ENCODE results near the gene APC. TPM values are rescaled to one million over a fixed set of nuclear protein-coding genes. Genes with fewer than 3 reads are reported as not detected.

APC gene
- total RNA-seq, 3 donors from 2014 or later = 42.7 to 62.8 (median 43.5) TPM

DNA sequence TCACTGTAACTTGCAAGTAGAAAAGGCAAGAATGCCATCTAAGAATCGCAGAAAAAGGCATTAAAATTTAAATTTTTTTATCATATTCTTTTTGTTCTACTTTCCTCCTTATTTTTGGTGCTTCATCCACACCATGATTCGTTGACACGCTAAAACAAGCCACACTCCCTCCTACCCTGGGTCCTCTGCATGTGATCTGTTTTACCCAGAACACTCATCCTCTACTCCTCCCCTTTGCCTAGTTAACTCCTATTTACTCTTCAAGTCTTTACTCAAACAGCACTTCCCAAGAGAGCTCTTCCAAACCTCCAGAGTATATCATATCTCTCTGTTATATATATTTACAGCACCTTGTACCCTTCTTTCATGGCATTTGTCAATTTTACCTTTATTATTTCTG is 62.0 kb downstream of the APC start:
- intact Hi-C loops (cut with DNase I, micrococcal nuclease) = no loop called here
- TF ChIP-seq, protein P1, sequence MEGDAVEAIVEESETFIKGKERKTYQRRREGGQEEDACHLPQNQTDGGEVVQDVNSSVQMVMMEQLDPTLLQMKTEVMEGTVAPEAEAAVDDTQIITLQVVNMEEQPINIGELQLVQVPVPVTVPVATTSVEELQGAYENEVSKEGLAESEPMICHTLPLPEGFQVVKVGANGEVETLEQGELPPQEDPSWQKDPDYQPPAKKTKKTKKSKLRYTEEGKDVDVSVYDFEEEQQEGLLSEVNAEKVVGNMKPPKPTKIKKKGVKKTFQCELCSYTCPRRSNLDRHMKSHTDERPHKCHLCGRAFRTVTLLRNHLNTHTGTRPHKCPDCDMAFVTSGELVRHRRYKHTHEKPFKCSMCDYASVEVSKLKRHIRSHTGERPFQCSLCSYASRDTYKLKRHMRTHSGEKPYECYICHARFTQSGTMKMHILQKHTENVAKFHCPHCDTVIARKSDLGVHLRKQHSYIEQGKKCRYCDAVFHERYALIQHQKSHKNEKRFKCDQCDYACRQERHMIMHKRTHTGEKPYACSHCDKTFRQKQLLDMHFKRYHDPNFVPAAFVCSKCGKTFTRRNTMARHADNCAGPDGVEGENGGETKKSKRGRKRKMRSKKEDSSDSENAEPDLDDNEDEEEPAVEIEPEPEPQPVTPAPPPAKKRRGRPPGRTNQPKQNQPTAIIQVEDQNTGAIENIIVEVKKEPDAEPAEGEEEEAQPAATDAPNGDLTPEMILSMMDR (IDR thresholded peaks at IDR 0.05) = no peak
- Histone ChIP-seq H3K4me3 (no peak overlapping the region), H3K9me3 (no peaks in the 10 kb centered on the region), H3K4me1 (ENCODE audit: low read depth) (peaks cover 7% of the 10 kb centered on the region), H3K36me3 (ENCODE audit: low read depth) (no peaks in the 10 kb centered on the region)
- ATAC-seq (no peak), DNase-seq (no peak)

DNA sequence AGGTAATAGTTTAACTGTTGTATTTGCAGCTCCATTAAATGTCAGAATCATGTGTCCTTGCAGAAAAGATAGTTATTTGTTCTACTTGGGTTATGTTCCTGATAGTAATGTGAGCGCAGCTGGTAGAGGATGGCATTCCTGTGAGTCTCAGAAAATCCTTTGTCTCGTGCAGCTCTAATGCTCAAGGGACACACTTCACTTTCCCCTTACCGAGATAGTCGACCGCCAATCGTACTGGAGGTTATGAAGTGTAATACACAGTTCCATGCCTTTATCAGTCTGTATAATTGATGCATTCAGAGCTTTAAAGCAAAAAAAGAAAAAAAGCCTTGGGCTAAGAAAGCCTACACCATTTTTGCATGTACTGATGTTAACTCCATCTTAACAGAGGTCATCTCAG is 63.2 kb downstream of the APC start:
- no peaks in the 10 kb centered on the region for H3K9me3 ChIP-seq
- DNase-seq (no peak), ATAC-seq (no peak)
- TF ChIP-seq, protein P1 (IDR thresholded peaks at IDR 0.05) = no peak
- H3K36me3 ChIP-seq (ENCODE audit: low read depth) = no peaks in the 10 kb centered on the region
- intact Hi-C loops (cut with DNase I, micrococcal nuclease) = no loop called here
- no peak overlapping the region for H3K4me3 ChIP-seq
- peaks cover 4% of the 10 kb centered on the region for H3K4me1 ChIP-seq (ENCODE audit: low read depth)

DNA sequence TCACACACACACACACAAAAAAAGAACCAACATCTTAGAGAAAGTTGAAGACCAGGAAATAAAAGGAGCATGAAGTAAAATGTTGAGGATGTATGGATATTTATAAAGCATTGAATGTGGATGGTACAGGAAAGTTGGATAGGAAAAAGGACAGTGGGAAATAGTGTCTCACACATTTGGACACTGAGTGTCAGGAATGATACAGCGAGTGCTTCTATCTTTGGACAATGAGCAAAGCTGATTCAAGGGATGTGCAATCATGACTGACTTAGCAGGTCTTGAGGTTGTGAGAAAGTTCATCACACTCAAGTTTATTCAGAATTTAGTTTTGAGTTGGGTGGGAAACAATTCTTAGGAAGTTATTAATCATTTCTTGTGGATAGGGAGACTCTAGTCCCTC is 73.3 kb downstream of the APC start:
- intact Hi-C loops (cut with DNase I, micrococcal nuclease) = no loop called here
- no peaks in the 10 kb centered on the region for H3K9me3 ChIP-seq
- TF ChIP-seq, protein P1 (IDR thresholded peaks at IDR 0.05) = no peak
- no peak for ATAC-seq
- no peak overlapping the region for H3K4me3 ChIP-seq
- no peaks in the 10 kb centered on the region for H3K36me3 ChIP-seq (ENCODE audit: low read depth)
- H3K4me1 ChIP-seq (ENCODE audit: low read depth) = no peaks in the 10 kb centered on the region
- no peak for DNase-seq

DNA sequence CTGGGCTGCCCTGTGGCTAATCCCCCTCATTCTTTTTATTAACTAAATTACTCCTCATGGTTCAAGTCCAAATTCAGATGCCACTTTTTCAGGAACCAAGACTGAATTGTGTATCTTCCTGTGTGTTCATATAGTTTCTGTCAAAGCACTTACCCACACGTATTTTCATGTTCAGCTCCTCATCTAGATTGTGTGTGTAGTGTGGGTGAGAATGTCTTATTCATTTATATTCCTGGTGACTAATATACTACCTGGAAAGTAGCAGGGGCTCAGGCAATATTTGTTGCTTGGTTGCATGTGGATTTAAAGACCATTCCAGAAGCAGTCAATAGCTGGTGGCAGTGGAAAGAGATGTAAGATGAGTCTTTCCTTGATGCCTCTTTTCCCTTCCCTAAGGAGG is 74.9 kb downstream of the APC start:
- DNase-seq = no peak
- TF ChIP-seq, protein P1 (IDR thresholded peaks at IDR 0.05) = no peak
- no peak for ATAC-seq
- H3K4me1 ChIP-seq (ENCODE audit: low read depth) = no peaks in the 10 kb centered on the region
- no peaks in the 10 kb centered on the region for H3K9me3 ChIP-seq
- H3K36me3 ChIP-seq (ENCODE audit: low read depth) = no peaks in the 10 kb centered on the region
- intact Hi-C loops (cut with DNase I, micrococcal nuclease) = no loop called here
- no peak overlapping the region for H3K4me3 ChIP-seq

DNA sequence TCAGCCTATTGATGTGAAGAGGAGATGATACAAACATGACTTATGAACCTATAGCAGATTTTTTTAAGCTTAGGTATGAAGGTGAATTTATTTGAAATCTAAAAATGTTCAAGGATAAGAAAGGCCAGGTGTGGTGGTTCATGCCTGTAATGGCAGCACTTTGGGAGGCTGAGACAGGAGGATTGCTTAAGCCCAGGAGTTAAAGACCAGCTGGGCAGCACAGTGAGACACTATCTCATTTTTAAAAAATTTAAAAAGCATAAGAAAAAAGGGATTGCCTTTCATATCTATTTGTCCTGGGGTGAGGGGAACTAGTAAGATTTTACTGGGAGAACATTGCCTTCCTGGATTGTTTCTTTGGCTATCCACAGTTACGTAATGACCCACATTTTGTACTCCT is 82.6 kb downstream of the APC start:
- ATAC-seq (no peak), DNase-seq (no peak)
- H3K9me3 ChIP-seq = no peaks in the 10 kb centered on the region
- TF ChIP-seq, protein P1 (IDR thresholded peaks at IDR 0.05) = no peak
- H3K4me3 ChIP-seq = no peak overlapping the region
- no peaks in the 10 kb centered on the region for H3K36me3 ChIP-seq (ENCODE audit: low read depth)
- H3K4me1 ChIP-seq (ENCODE audit: low read depth) = no peaks in the 10 kb centered on the region
- intact Hi-C loops (cut with DNase I, micrococcal nuclease) = no loop called here

DNA sequence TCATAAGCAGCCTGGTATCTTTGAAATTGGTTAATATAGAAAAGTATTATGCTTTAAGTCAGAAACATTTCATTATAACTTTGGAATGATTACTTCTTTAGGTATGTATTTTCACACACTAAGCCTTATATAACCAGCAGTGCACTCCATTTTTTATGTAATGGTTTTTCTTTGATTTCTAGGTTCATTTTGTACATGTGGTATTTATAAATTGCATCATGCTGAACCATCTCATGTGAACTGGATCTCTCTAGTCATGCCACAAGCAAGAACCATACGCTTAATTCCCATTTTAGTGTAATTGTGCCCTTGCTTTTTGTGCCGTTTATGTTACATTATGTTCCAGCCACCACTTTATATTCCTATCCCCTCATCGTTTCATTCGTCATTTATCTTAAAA is 84.8 kb downstream of the APC start:
- Histone ChIP-seq H3K4me1 (ENCODE audit: low read depth) (no peaks in the 10 kb centered on the region), H3K4me3 (no peak overlapping the region), H3K9me3 (no peaks in the 10 kb centered on the region), H3K36me3 (ENCODE audit: low read depth) (no peaks in the 10 kb centered on the region)
- TF ChIP-seq, protein P1 (IDR thresholded peaks at IDR 0.05) = no peak
- intact Hi-C loops (cut with DNase I, micrococcal nuclease) = no loop called here
- DNase-seq (no peak), ATAC-seq (no peak)

All from mucosa of descending colon (tissue), 3 donors.